Thoracic aorta (tissue), 2 donors: Measurements from ENCODE around the gene CCDC116. TPM values are rescaled to one million over a fixed set of nuclear protein-coding genes. Genes with fewer than 3 reads are reported as not detected.

ENCODE experiments used
- ATAC-seq: fragments of 150-250 bp; one replicate; pipeline ENCODE4 v1.8.0; 2017; ENCODE audit warnings: low read depth; ENCODE audit not compliant: insufficient number of reproducible peaks, low FRiP score
- DNase-seq: peaks from one replicate; pipeline ENCODE4 v3.0.0-alpha.2; 2020; ENCODE audit warnings: low spot score
- H3K27ac ChIP-seq, 2 donors: fragments of 200-600 bp; sonication (generic); 1 replicate in 1 of 2; 2 replicates in 1 of 2; pipeline ENCODE4 v1.5.1; 2016; ENCODE audit warnings: mild to moderate bottlenecking in 2 of 2, moderate library complexity in 2 of 2
- H3K27me3 ChIP-seq: fragments of 200-600 bp; sonication (generic); replicated peaks from 2 replicates; pipeline ENCODE4 v1.6.0; 2016; ENCODE audit warnings: mild to moderate bottlenecking; ENCODE audit not compliant: insufficient read depth
- H3K36me3 ChIP-seq: fragments of 200-600 bp; sonication (generic); one replicate; pipeline ENCODE4 v1.5.1; 2016
- H3K4me1 ChIP-seq, 2 donors: fragments of 200-600 bp; sonication (generic); 1 replicate in 1 of 2; 2 replicates in 1 of 2; pipeline versions ENCODE4 v1.5.1 to v1.6.0; 2016; ENCODE audit warnings: low read depth in 2 of 2, mild to moderate bottlenecking in 1 of 2; ENCODE audit not compliant: control insufficient read depth in 1 of 2
- H3K4me3 ChIP-seq: fragments of 200-600 bp; sonication (generic); 2 replicates; pipeline ENCODE4 v1.5.1; 2016; ENCODE audit warnings: mild to moderate bottlenecking
- H3K9me3 ChIP-seq: fragments of 200-600 bp; sonication (generic); 2 replicates; pipeline ENCODE4 v1.5.1; 2016
- total RNA-seq, 2 donors: library from RNA; depleted of rRNA; stranded (reverse); fragments of >200 nt; gene quantifications; one replicate each; pipeline versions ENCODE4 v1.1.0 to v1.2.3, GENCODE V29; 2016
- TF ChIP-seq, protein P1 (sequence below): fragments of 200-600 bp; sonication (generic); IDR thresholded peaks from one replicate; pipeline ENCODE4 v1.5.1; 2019; ENCODE audit warnings: antibody characterized with exemption

The CCDC116 gene, protein sequence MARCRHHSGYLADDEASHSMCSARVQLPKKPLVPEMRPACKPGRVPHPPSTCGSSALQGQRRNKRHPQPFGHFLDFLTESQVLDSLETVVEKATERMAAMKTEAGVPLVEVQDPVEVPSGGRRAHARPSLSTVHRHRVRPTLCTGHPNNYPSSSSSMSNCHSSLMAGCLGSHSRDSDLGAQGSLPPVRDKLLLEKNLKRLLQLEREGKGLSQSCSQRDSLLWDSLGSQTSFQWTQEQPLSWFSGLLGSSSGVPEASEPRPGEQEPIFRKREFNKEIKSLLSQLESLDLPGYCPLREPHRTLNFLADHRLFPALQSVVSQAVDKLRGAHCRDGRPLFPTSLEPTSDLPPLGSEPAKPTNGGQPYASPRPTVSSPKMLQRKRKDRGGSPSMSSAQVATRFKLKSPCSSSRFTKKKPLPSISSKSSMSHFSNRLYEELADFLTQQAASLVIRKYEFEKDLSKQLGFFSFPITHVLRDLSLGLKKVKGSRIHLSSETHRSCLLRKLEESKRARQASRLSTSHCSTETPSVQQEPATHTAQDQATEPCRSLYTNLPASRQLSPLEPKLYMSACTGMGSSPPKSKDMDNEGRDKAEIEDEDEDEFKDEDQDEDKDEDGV
- total RNA-seq = under 1 TPM in 1 of 2 donors, not detected in 1; 0.71 TPM

DNA sequence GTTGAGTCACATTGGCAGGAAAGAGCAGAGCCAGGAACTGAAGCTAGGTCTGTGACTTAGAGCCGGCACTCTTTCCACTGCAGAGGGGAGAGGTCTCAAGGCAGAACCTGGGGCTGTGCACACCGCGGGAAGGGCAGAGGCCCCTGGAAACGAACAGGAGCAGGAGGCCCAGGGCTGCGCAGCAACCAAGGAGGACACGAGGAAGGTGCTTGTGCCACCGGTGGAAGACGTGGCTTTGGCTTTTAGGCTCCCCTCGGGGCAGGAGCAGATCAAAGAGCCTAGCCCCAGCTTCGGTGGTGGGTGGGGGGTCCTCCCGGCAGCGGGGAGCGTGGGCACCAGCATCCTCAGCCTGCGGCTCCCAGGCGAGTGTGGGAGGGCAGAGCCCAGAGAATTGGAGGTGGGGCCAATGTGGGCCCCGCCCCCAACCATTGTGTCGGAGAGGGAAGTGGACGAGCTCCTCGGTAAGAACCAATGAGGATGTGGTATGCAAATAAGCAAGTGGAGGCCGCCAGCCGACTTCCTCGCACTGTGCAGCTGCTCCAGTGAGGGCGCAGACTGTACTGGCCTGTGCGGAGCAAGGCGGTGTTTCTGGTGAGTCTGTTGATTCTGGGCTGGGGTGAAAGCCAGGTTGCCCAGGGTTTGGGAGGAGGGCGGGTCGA, at the start of gene CCDC116:
Gene CCDC116, plus strand, starts transcription at position 524 of the 659 bp plus-strand sequence. CDS start 422 bp downstream, outside the sequence.
- ATAC-seq = no peak
- Histone ChIP-seq H3K27me3 (no peaks in the 10 kb centered on the region), H3K9me3 (no peaks in the 10 kb centered on the region), H3K36me3 (no peaks in the 10 kb centered on the region), H3K4me1 (peaks cover 0 to 11% of the 10 kb centered on the region in 2 donors), H3K4me3 (no peak within 1 kb of the TSS), H3K27ac (no peak within 1 kb of the TSS)
- DNase-seq = no peak
- TF ChIP-seq, protein P1, sequence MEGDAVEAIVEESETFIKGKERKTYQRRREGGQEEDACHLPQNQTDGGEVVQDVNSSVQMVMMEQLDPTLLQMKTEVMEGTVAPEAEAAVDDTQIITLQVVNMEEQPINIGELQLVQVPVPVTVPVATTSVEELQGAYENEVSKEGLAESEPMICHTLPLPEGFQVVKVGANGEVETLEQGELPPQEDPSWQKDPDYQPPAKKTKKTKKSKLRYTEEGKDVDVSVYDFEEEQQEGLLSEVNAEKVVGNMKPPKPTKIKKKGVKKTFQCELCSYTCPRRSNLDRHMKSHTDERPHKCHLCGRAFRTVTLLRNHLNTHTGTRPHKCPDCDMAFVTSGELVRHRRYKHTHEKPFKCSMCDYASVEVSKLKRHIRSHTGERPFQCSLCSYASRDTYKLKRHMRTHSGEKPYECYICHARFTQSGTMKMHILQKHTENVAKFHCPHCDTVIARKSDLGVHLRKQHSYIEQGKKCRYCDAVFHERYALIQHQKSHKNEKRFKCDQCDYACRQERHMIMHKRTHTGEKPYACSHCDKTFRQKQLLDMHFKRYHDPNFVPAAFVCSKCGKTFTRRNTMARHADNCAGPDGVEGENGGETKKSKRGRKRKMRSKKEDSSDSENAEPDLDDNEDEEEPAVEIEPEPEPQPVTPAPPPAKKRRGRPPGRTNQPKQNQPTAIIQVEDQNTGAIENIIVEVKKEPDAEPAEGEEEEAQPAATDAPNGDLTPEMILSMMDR = no peak

DNA sequence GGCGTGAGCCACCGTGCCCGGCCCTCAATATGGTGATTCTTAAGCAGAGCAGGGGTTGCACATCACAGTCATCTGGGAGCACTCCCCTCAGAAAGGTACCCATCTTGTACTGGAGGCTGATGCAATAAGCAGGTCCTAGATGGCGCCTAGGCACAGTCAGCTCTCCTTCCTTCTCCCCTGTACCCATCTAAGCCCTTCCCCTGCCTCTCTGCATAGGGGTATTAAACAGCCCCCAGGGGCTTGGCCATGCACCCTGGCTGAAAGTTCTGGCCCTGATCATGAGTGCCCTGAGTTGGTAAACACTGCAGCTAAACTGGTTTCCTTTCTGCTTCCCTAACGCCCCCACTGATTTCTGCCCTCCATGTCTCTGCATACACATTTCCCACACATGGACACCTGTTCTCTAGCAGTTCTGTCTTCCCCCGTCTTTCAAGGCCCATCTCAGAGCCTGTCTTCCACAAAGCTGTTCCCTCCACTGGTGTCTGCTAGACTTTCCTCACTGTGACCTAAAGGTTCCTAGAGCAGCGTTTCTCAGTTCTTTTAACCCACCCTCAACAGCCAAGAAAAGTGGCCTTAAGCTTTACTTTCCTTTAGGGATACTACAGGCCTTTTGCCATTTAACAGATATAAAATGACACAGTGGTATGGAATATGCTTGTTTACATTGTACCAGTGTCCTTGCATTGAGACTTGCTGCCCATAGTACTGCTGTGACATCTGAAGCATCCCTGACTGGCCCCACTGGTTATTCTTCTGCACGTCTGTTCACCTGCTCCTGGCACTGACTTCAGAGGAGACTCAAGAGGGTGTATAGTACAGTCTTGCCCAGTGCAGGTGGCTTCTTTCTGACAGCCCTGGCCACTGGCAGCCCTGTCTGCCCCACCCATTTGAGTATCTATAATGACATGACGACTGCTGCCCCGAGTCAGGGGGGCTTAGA, 49.5 kb upstream of the CCDC116 start:
- ATAC-seq = no peak
- Histone ChIP-seq H3K36me3 (no peaks in the 10 kb centered on the region), H3K27me3 (no peaks in the 10 kb centered on the region), H3K4me1 (peaks cover 5 to 52% of the 10 kb centered on the region in 2 donors), H3K9me3 (no peaks in the 10 kb centered on the region), H3K27ac (no peak overlapping the region), H3K4me3 (no peak overlapping the region)
- TF ChIP-seq, protein P1 = no peak
- no peak for DNase-seq

DNA sequence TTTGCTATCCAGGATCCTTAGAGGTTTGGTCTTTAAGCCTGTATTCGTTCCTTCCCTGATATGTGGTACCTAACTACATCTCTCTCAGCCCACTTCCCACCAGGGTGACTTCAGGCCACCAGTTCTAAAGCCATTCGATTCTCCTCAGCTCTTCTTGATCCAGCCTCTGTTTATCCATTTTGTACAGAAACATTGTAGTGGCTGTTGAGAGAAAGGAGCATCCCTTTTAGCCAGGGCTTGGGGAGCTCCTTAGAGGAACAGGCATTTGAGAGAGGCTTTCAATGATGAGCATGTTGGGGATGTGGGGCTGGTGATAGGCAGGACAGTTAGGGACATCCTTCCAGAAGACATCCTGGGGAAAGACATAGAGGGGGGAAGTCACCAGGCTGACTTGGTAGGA, 47.2 kb upstream of the CCDC116 start:
- TF ChIP-seq, protein P1 = no peak
- Histone ChIP-seq H3K4me1 (peaks cover 16 to 57% of the 10 kb centered on the region in 2 donors), H3K36me3 (no peaks in the 10 kb centered on the region), H3K9me3 (no peaks in the 10 kb centered on the region), H3K27ac (no peak overlapping the region), H3K4me3 (no peak overlapping the region), H3K27me3 (no peaks in the 10 kb centered on the region)
- ATAC-seq (no peak), DNase-seq (no peak)

DNA sequence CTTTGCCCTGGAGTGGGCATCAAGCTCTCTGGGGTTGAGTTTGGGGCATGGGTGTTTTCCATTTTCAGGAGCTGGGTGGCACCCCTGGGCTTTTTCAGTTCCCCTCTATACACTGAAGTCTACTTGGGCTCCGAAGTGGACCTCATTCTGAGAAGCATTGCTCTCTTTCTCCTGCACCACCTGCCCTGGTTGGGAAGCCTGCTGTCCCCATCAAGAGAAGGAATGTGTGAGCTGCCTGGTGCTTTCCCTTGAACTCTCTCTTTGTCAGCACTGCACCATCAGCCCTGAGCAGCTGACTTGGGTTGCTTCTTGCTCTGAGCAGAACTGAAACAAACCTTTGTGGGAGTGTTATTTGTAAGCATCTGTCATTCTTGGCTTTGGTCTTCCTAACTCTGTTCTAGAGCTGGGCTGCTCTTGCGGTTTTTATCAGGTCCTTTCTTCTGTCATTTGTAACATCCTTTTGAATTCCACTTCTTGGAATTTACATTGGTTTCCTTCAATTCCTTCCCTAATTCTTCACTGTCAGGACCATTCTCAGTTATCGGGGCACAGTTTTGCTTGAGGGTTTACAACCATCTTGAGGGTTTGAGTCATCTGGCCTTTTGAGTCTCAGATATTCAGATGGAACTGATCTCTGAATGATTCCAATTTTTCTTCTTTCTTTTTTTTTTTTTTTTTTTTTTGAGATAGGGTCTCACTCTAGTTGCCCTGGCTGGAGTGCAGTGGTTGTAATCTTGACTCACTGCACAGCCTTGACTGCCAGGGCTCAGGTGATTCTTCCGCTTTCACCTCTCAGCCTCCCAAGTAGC, 44.6 kb upstream of the CCDC116 start:
- H3K4me3 ChIP-seq = no peak overlapping the region
- ATAC-seq (no peak), DNase-seq (no peak)
- H3K4me1 ChIP-seq = peaks cover 29 to 62% of the 10 kb centered on the region in 2 donors
- no peak overlapping the region for H3K27ac ChIP-seq
- TF ChIP-seq, protein P1 = no peak
- H3K36me3 ChIP-seq = peaks cover 2% of the 10 kb centered on the region
- H3K27me3 ChIP-seq = no peaks in the 10 kb centered on the region
- H3K9me3 ChIP-seq = no peaks in the 10 kb centered on the region
